C4-2B (cell line): ENCODE data around the gene NFKBIL1.

Source experiments
- CTCF ChIP-seq: fragments of 450-650 bp; conservative IDR thresholded peaks from 2 replicates; pipeline ENCODE4 v1.5.1; 2017; ENCODE audit warnings: mild to moderate bottlenecking
- ZFX ChIP-seq: fragments of 450-650 bp; IDR thresholded peaks from 2 replicates; pipeline ENCODE4 v1.6.1; 2017

DNA sequence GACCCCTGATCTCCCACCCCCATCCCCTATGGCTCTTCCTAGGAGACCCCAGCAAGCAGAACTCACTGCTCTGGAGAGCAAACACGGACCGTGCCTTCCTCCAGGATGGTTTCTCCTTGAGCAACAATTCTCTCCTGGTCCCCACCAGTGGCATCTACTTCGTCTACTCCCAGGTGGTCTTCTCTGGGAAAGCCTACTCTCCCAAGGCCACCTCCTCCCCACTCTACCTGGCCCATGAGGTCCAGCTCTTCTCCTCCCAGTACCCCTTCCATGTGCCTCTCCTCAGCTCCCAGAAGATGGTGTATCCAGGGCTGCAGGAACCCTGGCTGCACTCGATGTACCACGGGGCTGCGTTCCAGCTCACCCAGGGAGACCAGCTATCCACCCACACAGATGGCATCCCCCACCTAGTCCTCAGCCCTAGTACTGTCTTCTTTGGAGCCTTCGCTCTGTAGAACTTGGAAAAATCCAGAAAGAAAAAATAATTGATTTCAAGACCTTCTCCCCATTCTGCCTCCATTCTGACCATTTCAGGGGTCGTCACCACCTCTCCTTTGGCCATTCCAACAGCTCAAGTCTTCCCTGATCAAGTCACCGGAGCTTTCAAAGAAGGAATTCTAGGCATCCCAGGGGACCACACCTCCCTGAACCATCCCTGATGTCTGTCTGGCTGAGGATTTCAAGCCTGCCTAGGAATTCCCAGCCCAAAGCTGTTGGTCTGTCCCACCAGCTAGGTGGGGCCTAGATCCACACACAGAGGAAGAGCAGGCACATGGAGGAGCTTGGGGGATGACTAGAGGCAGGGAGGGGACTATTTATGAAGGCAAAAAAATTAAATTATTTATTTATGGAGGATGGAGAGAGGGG lies 26.1 kb downstream of the NFKBIL1 start:
- no peak for TF ChIP-seq CTCF
- TF ChIP-seq ZFX, result no peak
